Suprapubic skin (tissue), 4 donors: ENCODE results near the gene TRIM8. TPM values are rescaled to one million over a fixed set of nuclear protein-coding genes. Genes with fewer than 3 reads are reported as not detected.

Experiments
- DNase-seq, 2 donors: peaks; one replicate each; pipeline ENCODE4 v3.0.0-alpha.2; 2019; ENCODE audit warnings: low spot score in 2 of 2
- H3K27ac ChIP-seq: fragments of 200-600 bp; sonication (generic); one replicate; pipeline ENCODE4 v1.5.1; 2019
- H3K27me3 ChIP-seq: fragments of 200-600 bp; sonication (generic); one replicate; pipeline ENCODE4 v1.5.1; 2019
- H3K36me3 ChIP-seq: fragments of 200-600 bp; sonication (generic); one replicate; pipeline ENCODE4 v1.5.1; 2019
- H3K4me1 ChIP-seq: fragments of 200-600 bp; sonication (generic); one replicate; pipeline ENCODE4 v1.5.1; 2019
- H3K4me3 ChIP-seq: fragments of 200-600 bp; sonication (generic); one replicate; pipeline ENCODE4 v1.5.1; 2019; ENCODE audit warnings: mild to moderate bottlenecking
- H3K9me3 ChIP-seq: fragments of 200-600 bp; sonication (generic); one replicate; pipeline ENCODE4 v1.5.1; 2019
- EP300 ChIP-seq: sonication (generic); formaldehyde crosslinking; IDR thresholded peaks from one replicate; pipeline ENCODE4 v1.6.1; 2017; ENCODE audit warnings: antibody characterized with exemption
- POLR2A ChIP-seq, 2 donors: fragments of 450-650 bp; IDR thresholded peaks; one replicate each; pipeline ENCODE4 v1.6.1; 2017; ENCODE audit warnings: antibody characterized with exemption in 2 of 2, mild to moderate bottlenecking in 2 of 2, moderate library complexity in 2 of 2
- POLR2AphosphoS5 ChIP-seq, 3 donors: sonication (generic); formaldehyde crosslinking; IDR thresholded peaks; one replicate each; pipeline ENCODE4 v1.6.1; 2017; ENCODE audit warnings: antibody characterized with exemption in 3 of 3
- WGBS: methylation state at CpG from one replicate; pipeline ENCODE4 v1.1.5; 2018; 5-methylcytosine and 5-hydroxymethylcytosine counted together
- total RNA-seq, 4 donors: library from RNA; depleted of rRNA; stranded (reverse); fragments of >200 nt; gene quantifications; one replicate each; pipeline ENCODE4 v1.1.0, GENCODE V29; 2016
- TF ChIP-seq, protein P1 (sequence below), 2 donors: fragments of 200-600 bp in 1 of 2; fragments of 450-650 bp in 1 of 2; sonication (generic) in 1 of 2; IDR thresholded peaks; one replicate each; pipeline ENCODE4 v1.5.1; 2016 to 2019; ENCODE audit warnings: antibody characterized with exemption in 2 of 2, mild to moderate bottlenecking in 1 of 2, moderate library complexity in 1 of 2

Gene TRIM8
- total RNA-seq, 4 donors from 2014 or later = 73.1 to 113 (median 96.1) TPM

DNA sequence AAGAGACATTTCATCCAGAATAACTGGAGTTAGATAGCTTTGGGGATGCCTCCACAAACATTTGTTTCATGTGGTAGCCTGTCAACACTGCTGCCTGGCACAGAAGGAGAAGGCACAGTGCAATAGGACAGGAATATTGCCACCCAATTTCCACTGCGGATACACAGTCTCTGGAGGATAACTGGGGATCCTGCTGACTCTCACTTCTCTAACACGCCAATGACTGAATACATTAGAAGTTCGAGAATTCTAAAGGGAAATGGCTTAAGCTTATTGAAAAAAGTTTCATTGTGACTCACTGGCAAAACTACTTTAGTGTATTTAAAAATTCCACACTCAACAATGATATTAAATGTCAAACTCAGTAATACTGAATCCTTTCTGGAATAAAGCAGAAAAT, 57.0 kb downstream of the TRIM8 start:
- Histone ChIP-seq H3K4me3 (no peak overlapping the region), H3K4me1 (no peaks in the 10 kb centered on the region), H3K27ac (no peak overlapping the region), H3K9me3 (no peaks in the 10 kb centered on the region), H3K27me3 (no peaks in the 10 kb centered on the region), H3K36me3 (peaks cover 14% of the 10 kb centered on the region)
- no peak for TF ChIP-seq POLR2AphosphoS5 (IDR thresholded peaks at IDR 0.05)
- WGBS = 86% methylated on average over 3 of the region's 3 CpGs
- DNase-seq = no peak

DNA sequence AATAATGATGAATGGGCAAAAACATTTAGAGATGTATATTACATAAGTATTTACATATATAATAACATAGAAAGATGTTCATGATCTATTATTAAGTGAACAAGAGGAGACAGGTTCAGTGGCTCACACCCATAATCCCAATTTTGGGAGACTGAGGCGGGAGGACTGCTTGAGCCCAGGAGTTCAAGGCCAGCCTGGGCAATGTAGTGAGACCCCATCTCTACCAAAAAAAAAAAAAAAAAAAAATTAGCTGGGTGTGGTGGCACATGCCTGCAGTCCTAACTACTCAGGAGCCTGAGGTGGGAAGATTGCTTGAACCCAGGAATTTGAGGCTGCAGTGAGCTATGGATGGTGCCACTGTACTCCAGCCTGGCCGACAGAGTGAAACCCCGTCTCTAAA, 57.5 kb downstream of the TRIM8 start:
- H3K36me3 ChIP-seq = peaks cover 10% of the 10 kb centered on the region
- no peak overlapping the region for H3K4me3 ChIP-seq
- H3K27ac ChIP-seq = no peak overlapping the region
- no peaks in the 10 kb centered on the region for H3K9me3 ChIP-seq
- peaks cover 1% of the 10 kb centered on the region for H3K4me1 ChIP-seq
- WGBS = 97% methylated on average over 3 of the region's 3 CpGs
- H3K27me3 ChIP-seq = no peaks in the 10 kb centered on the region
- TF ChIP-seq, protein P1, sequence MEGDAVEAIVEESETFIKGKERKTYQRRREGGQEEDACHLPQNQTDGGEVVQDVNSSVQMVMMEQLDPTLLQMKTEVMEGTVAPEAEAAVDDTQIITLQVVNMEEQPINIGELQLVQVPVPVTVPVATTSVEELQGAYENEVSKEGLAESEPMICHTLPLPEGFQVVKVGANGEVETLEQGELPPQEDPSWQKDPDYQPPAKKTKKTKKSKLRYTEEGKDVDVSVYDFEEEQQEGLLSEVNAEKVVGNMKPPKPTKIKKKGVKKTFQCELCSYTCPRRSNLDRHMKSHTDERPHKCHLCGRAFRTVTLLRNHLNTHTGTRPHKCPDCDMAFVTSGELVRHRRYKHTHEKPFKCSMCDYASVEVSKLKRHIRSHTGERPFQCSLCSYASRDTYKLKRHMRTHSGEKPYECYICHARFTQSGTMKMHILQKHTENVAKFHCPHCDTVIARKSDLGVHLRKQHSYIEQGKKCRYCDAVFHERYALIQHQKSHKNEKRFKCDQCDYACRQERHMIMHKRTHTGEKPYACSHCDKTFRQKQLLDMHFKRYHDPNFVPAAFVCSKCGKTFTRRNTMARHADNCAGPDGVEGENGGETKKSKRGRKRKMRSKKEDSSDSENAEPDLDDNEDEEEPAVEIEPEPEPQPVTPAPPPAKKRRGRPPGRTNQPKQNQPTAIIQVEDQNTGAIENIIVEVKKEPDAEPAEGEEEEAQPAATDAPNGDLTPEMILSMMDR (IDR thresholded peaks at IDR 0.05) = no peak
- TF ChIP-seq POLR2A (IDR thresholded peaks at IDR 0.05) = no peak
- TF ChIP-seq POLR2AphosphoS5 (IDR thresholded peaks at IDR 0.05) = no peak
- no peak for DNase-seq

DNA sequence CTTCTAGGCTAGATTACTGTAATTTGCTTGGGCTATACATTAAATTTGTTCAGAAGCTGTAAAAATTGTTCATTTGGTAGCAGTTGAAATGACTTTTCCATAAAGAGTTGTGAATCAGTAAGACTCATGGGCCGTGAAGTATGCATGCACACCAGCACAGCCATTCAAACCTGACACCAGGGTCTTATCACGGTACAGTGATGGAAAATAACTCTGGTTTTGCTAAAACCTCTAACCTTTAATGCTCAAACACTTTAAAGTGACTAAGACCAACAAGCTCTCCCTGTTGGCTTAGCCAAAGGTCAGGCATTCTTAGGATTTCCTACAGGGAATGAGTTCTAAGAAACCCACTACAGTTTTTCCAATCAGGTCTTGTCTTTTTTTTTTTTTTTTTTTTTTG, 58.5 kb downstream of the TRIM8 start:
- Histone ChIP-seq H3K36me3 (peaks cover 3% of the 10 kb centered on the region), H3K4me3 (no peak overlapping the region), H3K27ac (no peak overlapping the region), H3K27me3 (no peaks in the 10 kb centered on the region), H3K9me3 (no peaks in the 10 kb centered on the region), H3K4me1 (peaks cover 6% of the 10 kb centered on the region)
- no peak for TF ChIP-seq POLR2AphosphoS5 (IDR thresholded peaks at IDR 0.05)
- TF ChIP-seq, protein P1 (IDR thresholded peaks at IDR 0.05) = no peak
- no peak for TF ChIP-seq POLR2A (IDR thresholded peaks at IDR 0.05)
- TF ChIP-seq EP300 = no peak
- DNase-seq = no peak
- 84% methylated on average over 2 of the region's 2 CpGs for WGBS

DNA sequence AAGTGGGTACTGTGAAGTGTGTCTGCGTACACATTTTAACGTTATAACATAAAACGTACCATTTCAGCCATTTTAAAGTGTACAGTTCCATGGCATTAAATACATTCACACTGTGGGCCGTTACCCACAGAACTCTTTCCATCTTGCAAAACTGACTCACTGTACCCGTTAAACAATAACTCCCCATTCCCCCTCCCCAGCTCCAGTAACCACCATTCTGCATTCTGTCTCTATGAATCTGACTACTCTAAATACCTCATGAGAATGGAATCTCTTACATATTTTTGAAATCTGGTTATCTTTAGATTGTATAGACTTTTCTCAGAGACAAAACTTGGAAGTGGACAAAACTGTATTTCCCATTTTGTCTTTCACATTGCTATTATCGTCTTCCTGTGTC, 60.6 kb downstream of the TRIM8 start:
- 90% methylated on average over 6 of the region's 6 CpGs for WGBS
- Histone ChIP-seq H3K4me1 (peaks cover 11% of the 10 kb centered on the region), H3K4me3 (no peak overlapping the region), H3K27ac (no peak overlapping the region), H3K9me3 (no peaks in the 10 kb centered on the region), H3K36me3 (peaks cover 3% of the 10 kb centered on the region), H3K27me3 (no peaks in the 10 kb centered on the region)
- no peak for DNase-seq
- TF ChIP-seq EP300 = no peak
- TF ChIP-seq POLR2A (IDR thresholded peaks at IDR 0.05) = no peak
- TF ChIP-seq, protein P1 (IDR thresholded peaks at IDR 0.05) = no peak
- TF ChIP-seq POLR2AphosphoS5 (IDR thresholded peaks at IDR 0.05) = no peak

DNA sequence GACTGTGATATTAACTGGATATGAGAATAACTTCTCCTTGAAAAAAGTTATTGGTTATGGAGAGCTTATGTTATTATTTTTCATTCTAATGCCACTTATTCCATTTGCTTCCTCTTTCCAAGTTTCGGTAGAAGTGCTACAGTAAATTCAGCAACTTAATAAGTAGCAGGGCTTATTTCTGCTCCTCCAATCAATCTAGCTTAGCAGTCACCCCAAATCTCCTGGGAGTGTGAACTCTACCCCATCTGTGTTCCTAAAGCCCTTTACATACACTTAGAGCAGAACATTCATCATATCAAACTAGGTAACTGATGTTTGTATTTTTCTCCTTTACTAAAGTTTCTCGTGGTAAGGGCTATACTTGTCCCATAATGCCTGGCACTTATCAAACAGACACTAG, 61.3 kb downstream of the TRIM8 start:
- WGBS = 65% methylated on average over 2 of the region's 2 CpGs
- TF ChIP-seq POLR2AphosphoS5 (IDR thresholded peaks at IDR 0.05) = no peak
- no peak for TF ChIP-seq EP300
- TF ChIP-seq, protein P1 (IDR thresholded peaks at IDR 0.05) = no peak
- no peak for TF ChIP-seq POLR2A (IDR thresholded peaks at IDR 0.05)
- H3K9me3 ChIP-seq = no peaks in the 10 kb centered on the region

More for the DNA sequence above, 61.3 kb downstream of the TRIM8 start:
- DNase-seq = no peak
- Histone ChIP-seq H3K4me3 (no peak overlapping the region), H3K27me3 (no peaks in the 10 kb centered on the region), H3K4me1 (peaks cover 11% of the 10 kb centered on the region), H3K36me3 (peaks cover 3% of the 10 kb centered on the region), H3K27ac (no peak overlapping the region)

Other genes starting within 250 kb of the TRIM8 start
- gene NFKB2, start 248.8 kb upstream of the TRIM8 start, total RNA-seq = 10 to 100 TPM; 14.4 to 18.5 (median 16.0) TPM
- gene PSD, start 225.7 kb upstream of the TRIM8 start, total RNA-seq = 1 to 10 TPM; 1.7 to 4.8 (median 2.1) TPM
- gene FBXL15, start 223.6 kb upstream of the TRIM8 start, total RNA-seq = 10 to 100 TPM; 12.5 to 17.9 (median 13.8) TPM
- gene CUEDC2, start 211.9 kb upstream of the TRIM8 start, total RNA-seq = 10 to 100 TPM; 25.0 to 61.2 (median 40.2) TPM
- gene C10orf95, start 192.9 kb upstream of the TRIM8 start, total RNA-seq = 1 to 10 TPM; 1.4 to 7.1 (median 5.4) TPM
- gene ACTR1A, start 141.8 kb upstream of the TRIM8 start, total RNA-seq = 100 to 1,000 TPM in 3 of 4 donors, 10 to 100 TPM in 1; 71.5 to 108 (median 105) TPM
- 10 to 100 TPM; 15.3 to 22.7 (median 18.9) TPM for gene SUFU, start 140.5 kb upstream of the TRIM8 start, total RNA-seq
- gene ARL3, start 69.9 kb downstream of the TRIM8 start, total RNA-seq = 1 to 10 TPM; 3.4 to 6.0 (median 3.8) TPM
- 1 to 10 TPM; 1.9 to 5.6 (median 3.1) TPM for gene SFXN2, start 70.2 kb downstream of the TRIM8 start, total RNA-seq
- gene WBP1L, start 99.5 kb downstream of the TRIM8 start, total RNA-seq = 100 to 1,000 TPM; 103 to 166 (median 125) TPM
- gene CYP17A1, start 192.9 kb downstream of the TRIM8 start, total RNA-seq = not detected
- gene BORCS7, start 209.8 kb downstream of the TRIM8 start, total RNA-seq = 10 to 100 TPM; 20.7 to 27.2 (median 25.4) TPM
- 1 to 10 TPM; 1.4 to 4.7 (median 3.6) TPM for gene AS3MT, start 225.0 kb downstream of the TRIM8 start, total RNA-seq